ENCODE data around the gene SMARCAL1.

The SMARCAL1 gene

GRCh38 chr2:216387262-216387661 is 25.0 kb upstream of the SMARCAL1 start:
- no peaks in the 10 kb centered on the region for H3K27me3 Mint-ChIP-seq
- peaks cover 22% of the 10 kb centered on the region for H3K4me1 Mint-ChIP-seq
- ATAC-seq (no peak), DNase-seq (no peak)
- H3K27ac Mint-ChIP-seq = no peak overlapping the region
- no peaks in the 10 kb centered on the region for H3K9me3 Mint-ChIP-seq
- no peak overlapping the region for H3K4me3 Mint-ChIP-seq

- Mint-ChIP-seq H3K27ac (peak overlapping the region; percentile 43 to 91), H3K9me3 (no peaks in the 10 kb centered on the region), H3K27me3 (peaks cover 5% of the 10 kb centered on the region), H3K4me1 (peaks cover 22% of the 10 kb centered on the region), H3K4me3 (peak overlapping the region; percentile 46 to 53)
- ATAC-seq (peak; percentile 99), DNase-seq (peak; percentile 21 to 53)
Measured at GRCh38 chr2:216388046-216388884, 24.0 kb upstream of the SMARCAL1 start.

- H3K27me3 Mint-ChIP-seq = peaks cover 8% of the 10 kb centered on the region
- DNase-seq (no peak), ATAC-seq (no peak)
- no peaks in the 10 kb centered on the region for H3K9me3 Mint-ChIP-seq
- H3K27ac Mint-ChIP-seq = no peak overlapping the region
- peaks cover 23% of the 10 kb centered on the region for H3K4me1 Mint-ChIP-seq
- no peak overlapping the region for H3K4me3 Mint-ChIP-seq
Measured at GRCh38 chr2:216389570-216389969, 22.7 kb upstream of the SMARCAL1 start.

GRCh38 chr2:216391401-216391800 is 20.9 kb upstream of the SMARCAL1 start:
- Mint-ChIP-seq H3K4me1 (peaks cover 30% of the 10 kb centered on the region), H3K4me3 (no peak overlapping the region)

GRCh38 chr2:216392018-216392562 is 20.2 kb upstream of the SMARCAL1 start:
- Mint-ChIP-seq H3K27me3 (peaks cover 8% of the 10 kb centered on the region), H3K4me1 (peaks cover 30% of the 10 kb centered on the region), H3K27ac (no peak overlapping the region), H3K4me3 (no peak overlapping the region), H3K9me3 (no peaks in the 10 kb centered on the region)
- ATAC-seq = no peak
- DNase-seq = no peak

More at GRCh38 chr2:216391401-216391800, 20.9 kb upstream of the SMARCAL1 start:
- Mint-ChIP-seq H3K9me3 (no peaks in the 10 kb centered on the region), H3K27me3 (peaks cover 8% of the 10 kb centered on the region), H3K27ac (no peak overlapping the region)
- ATAC-seq = no peak
- DNase-seq = no peak

GRCh38 chr2:216392945-216393840 is 19.1 kb upstream of the SMARCAL1 start:
- peaks cover 8% of the 10 kb centered on the region for H3K27me3 Mint-ChIP-seq
- peaks cover 23% of the 10 kb centered on the region for H3K4me1 Mint-ChIP-seq
- DNase-seq = no peak
- ATAC-seq = no peak
- H3K4me3 Mint-ChIP-seq = no peak overlapping the region
- H3K27ac Mint-ChIP-seq = peak overlapping the region in 1 of 2 donors; percentile 77
- H3K9me3 Mint-ChIP-seq = no peaks in the 10 kb centered on the region

- DNase-seq (no peak), ATAC-seq (no peak)
- no peaks in the 10 kb centered on the region for H3K9me3 Mint-ChIP-seq
- H3K4me1 Mint-ChIP-seq = peaks cover 8% of the 10 kb centered on the region
- H3K27ac Mint-ChIP-seq = peak overlapping the region in 1 of 2 donors; percentile 67
- H3K27me3 Mint-ChIP-seq = peaks cover 8% of the 10 kb centered on the region
- H3K4me3 Mint-ChIP-seq = no peak overlapping the region
Measured at GRCh38 chr2:216394881-216395280, 17.4 kb upstream of the SMARCAL1 start.

GRCh38 chr2:216399621-216400020 is 12.7 kb upstream of the SMARCAL1 start:
- Mint-ChIP-seq H3K4me3 (no peak overlapping the region), H3K27ac (no peak overlapping the region), H3K4me1 (peaks cover 7% of the 10 kb centered on the region), H3K9me3 (no peaks in the 10 kb centered on the region), H3K27me3 (no peaks in the 10 kb centered on the region)
- DNase-seq (no peak), ATAC-seq (no peak)

- no peak for ATAC-seq
- H3K27ac Mint-ChIP-seq = no peak overlapping the region
- no peak for DNase-seq
- H3K27me3 Mint-ChIP-seq = no peaks in the 10 kb centered on the region
- no peaks in the 10 kb centered on the region for H3K9me3 Mint-ChIP-seq
- no peak overlapping the region for H3K4me3 Mint-ChIP-seq
- H3K4me1 Mint-ChIP-seq = no peaks in the 10 kb centered on the region
Measured at GRCh38 chr2:216402751-216403150, 9.5 kb upstream of the SMARCAL1 start.

GRCh38 chr2:216404010-216404618 is 8.2 kb upstream of the SMARCAL1 start:
- no peak overlapping the region for H3K27ac Mint-ChIP-seq
- no peaks in the 10 kb centered on the region for H3K4me1 Mint-ChIP-seq
- peak; percentile 39 to 40 for DNase-seq
- H3K27me3 Mint-ChIP-seq = no peaks in the 10 kb centered on the region
- H3K9me3 Mint-ChIP-seq = no peaks in the 10 kb centered on the region
- no peak for ATAC-seq
- no peak overlapping the region for H3K4me3 Mint-ChIP-seq

GRCh38 chr2:216405588-216405987 is 6.7 kb upstream of the SMARCAL1 start:
- ATAC-seq (no peak), DNase-seq (no peak)
- H3K27me3 Mint-ChIP-seq = no peaks in the 10 kb centered on the region
- no peaks in the 10 kb centered on the region for H3K9me3 Mint-ChIP-seq
- no peak overlapping the region for H3K4me3 Mint-ChIP-seq
- peak overlapping the region in 1 of 2 donors; percentile 23 for H3K27ac Mint-ChIP-seq
- no peaks in the 10 kb centered on the region for H3K4me1 Mint-ChIP-seq

- H3K4me1 Mint-ChIP-seq = peaks cover 3% of the 10 kb centered on the region
- no peaks in the 10 kb centered on the region for H3K27me3 Mint-ChIP-seq
- H3K9me3 Mint-ChIP-seq = no peaks in the 10 kb centered on the region
- ATAC-seq (no peak), DNase-seq (no peak)
- no peak overlapping the region for H3K27ac Mint-ChIP-seq
- no peak overlapping the region for H3K4me3 Mint-ChIP-seq
Measured at GRCh38 chr2:216406826-216407225, 5.5 kb upstream of the SMARCAL1 start.

- ATAC-seq (no peak), DNase-seq (no peak)
- Mint-ChIP-seq H3K27ac (no peak overlapping the region), H3K4me3 (no peak overlapping the region), H3K4me1 (peaks cover 19% of the 10 kb centered on the region), H3K27me3 (no peaks in the 10 kb centered on the region), H3K9me3 (no peaks in the 10 kb centered on the region)
Measured at GRCh38 chr2:216408426-216409290, 3.6 kb upstream of the SMARCAL1 start.

- Mint-ChIP-seq H3K27ac (no peak overlapping the region), H3K4me1 (peaks cover 21% of the 10 kb centered on the region), H3K4me3 (no peak overlapping the region), H3K27me3 (no peaks in the 10 kb centered on the region), H3K9me3 (no peaks in the 10 kb centered on the region)
- no peak for DNase-seq
- ATAC-seq = no peak
Measured at GRCh38 chr2:216410550-216410949, 1.7 kb upstream of the SMARCAL1 start.
